Subcutaneous adipose tissue (tissue), 4 donors: ENCODE data around the gene RAD18. TPM values are rescaled to one million over a fixed set of nuclear protein-coding genes. Genes with fewer than 3 reads are reported as not detected.

Source experiments
- CTCF ChIP-seq: fragments of 450-650 bp; IDR thresholded peaks from one replicate; pipeline ENCODE4 v1.5.1; 2016; ENCODE audit warnings: low read depth, mild to moderate bottlenecking, control low read depth, antibody characterized with exemption, moderate library complexity
- total RNA-seq, 4 donors: library from RNA; depleted of rRNA; stranded (reverse); fragments of >200 nt; gene quantifications; one replicate each; pipeline ENCODE4 v1.1.0, GENCODE V29; 2016

Gene RAD18
- total RNA-seq, 4 donors from 2014 or later: 5.9 to 12.2 (median 9.9) TPM

GRCh38 chr3:8931342-8931741 lies 31.9 kb downstream of the RAD18 start:
- TF ChIP-seq CTCF: no peak

GRCh38 chr3:8929860-8930259 lies 33.4 kb downstream of the RAD18 start:
- no peak for TF ChIP-seq CTCF

GRCh38 chr3:8914491-8914890 lies 48.8 kb downstream of the RAD18 start:
- TF ChIP-seq CTCF: no peak

- TF ChIP-seq CTCF: no peak
These were observed 51.5 kb downstream of the RAD18 start for GRCh38 chr3:8911781-8912180.

- TF ChIP-seq CTCF: no peak
These were observed 54.1 kb downstream of the RAD18 start for GRCh38 chr3:8909160-8909559.

- no peak for TF ChIP-seq CTCF
These were observed 60.1 kb downstream of the RAD18 start for GRCh38 chr3:8903191-8903590.

- TF ChIP-seq CTCF: no peak
These were observed 62.4 kb downstream of the RAD18 start for GRCh38 chr3:8900869-8901268.
